SK-N-SH (cell line): Measurements from ENCODE around the gene NT5C1A.

Experiments used
- CTCF ChIP-seq: fragments of 200-600 bp; sonication (generic); IDR thresholded peaks from 2 replicates; pipeline ENCODE4 v1.6.1; 2017; ENCODE audit warnings: antibody characterized with exemption, mild to moderate bottlenecking, moderate library complexity
- ELF1 ChIP-seq: IDR thresholded peaks from 2 replicates; pipeline ENCODE4 v1.4.0; 2012
- EP300 ChIP-seq, 2 experiments: IDR thresholded peaks; 2 replicates each; pipeline versions ENCODE4 v1.4.0 to v1.6.1; 2012; ENCODE audit warnings: borderline replicate concordance in 1 of 2, low read depth in 1 of 2, low read length in 1 of 2
- FOSL2 ChIP-seq: IDR thresholded peaks from 2 replicates; pipeline ENCODE4 v1.4.0; 2012; ENCODE audit warnings: low read depth, mild to moderate bottlenecking, moderate library complexity, borderline replicate concordance
- FOXJ3 ChIP-seq: sonication (generic); formaldehyde crosslinking; IDR thresholded peaks from 2 replicates; pipeline ENCODE4 v1.5.1; 2020; ENCODE audit warnings: mild to moderate bottlenecking, missing genetic modification reagents
- MXI1 ChIP-seq: IDR thresholded peaks from 2 replicates; pipeline ENCODE4 v1.6.1; 2012; ENCODE audit warnings: mild to moderate bottlenecking, low read depth, low read length, improper control_type of control experiment
- NFIC ChIP-seq: IDR thresholded peaks from 2 replicates; pipeline ENCODE4 v1.4.0; 2012; ENCODE audit warnings: borderline replicate concordance
- RAD21 ChIP-seq: IDR thresholded peaks from 2 replicates; pipeline ENCODE4 v1.6.1; 2012; ENCODE audit warnings: mild to moderate bottlenecking, low read length
- RFX5 ChIP-seq: IDR thresholded peaks from 2 replicates; pipeline ENCODE4 v1.6.1; 2012; ENCODE audit warnings: mild to moderate bottlenecking, improper control_type of control experiment, low read length
- SMC3 ChIP-seq: IDR thresholded peaks from 2 replicates; pipeline ENCODE4 v1.6.1; 2012; ENCODE audit warnings: low read depth, low read length, improper control_type of control experiment
- USF2 ChIP-seq: fragments of 150-350 bp; IDR thresholded peaks from 2 replicates; pipeline ENCODE4 v1.6.1; 2017; ENCODE audit warnings: antibody characterized with exemption, low read length, low read depth, borderline replicate concordance
- TF ChIP-seq, protein P1 (sequence below): IDR thresholded peaks from 2 replicates; pipeline ENCODE4 v1.6.1; 2012; ENCODE audit warnings: mild to moderate bottlenecking, low read depth, low read length, moderate library complexity

DNA sequence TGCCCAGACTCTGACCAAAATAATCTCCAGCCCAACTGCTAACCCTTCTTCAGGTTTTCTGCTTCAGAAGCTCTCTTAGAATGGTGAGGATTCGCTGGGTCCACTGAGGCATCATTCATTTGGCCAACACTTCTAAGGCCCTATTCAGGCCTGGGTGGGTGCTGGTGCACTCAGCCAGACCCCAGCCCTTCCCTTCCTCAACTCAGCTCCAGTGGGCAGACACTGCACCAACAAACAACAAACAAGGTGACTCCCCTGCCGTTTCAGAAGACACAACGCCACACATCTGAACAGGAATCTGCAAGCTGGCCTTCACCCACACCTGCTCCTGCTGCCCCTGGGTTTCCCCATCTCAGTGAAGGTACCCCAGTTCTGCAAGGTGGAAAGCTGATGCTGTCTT is 38.5 kb downstream of the NT5C1A start:
- TF ChIP-seq CTCF (no peak), EP300 (IDR thresholded peaks at IDR 0.05; ENCODE audit: borderline replicate concordance in 1 of 2, low read depth in 1 of 2, low read length in 1 of 2) (no peak), RFX5 (no peak), NFIC (no peak), RAD21 (no peak), SMC3 (no peak), USF2 (no peak), ELF1 (no peak), FOXJ3 (CRISPR knock-in tag) (no peak), MXI1 (no peak), FOSL2 (no peak)
- TF ChIP-seq, protein P1, sequence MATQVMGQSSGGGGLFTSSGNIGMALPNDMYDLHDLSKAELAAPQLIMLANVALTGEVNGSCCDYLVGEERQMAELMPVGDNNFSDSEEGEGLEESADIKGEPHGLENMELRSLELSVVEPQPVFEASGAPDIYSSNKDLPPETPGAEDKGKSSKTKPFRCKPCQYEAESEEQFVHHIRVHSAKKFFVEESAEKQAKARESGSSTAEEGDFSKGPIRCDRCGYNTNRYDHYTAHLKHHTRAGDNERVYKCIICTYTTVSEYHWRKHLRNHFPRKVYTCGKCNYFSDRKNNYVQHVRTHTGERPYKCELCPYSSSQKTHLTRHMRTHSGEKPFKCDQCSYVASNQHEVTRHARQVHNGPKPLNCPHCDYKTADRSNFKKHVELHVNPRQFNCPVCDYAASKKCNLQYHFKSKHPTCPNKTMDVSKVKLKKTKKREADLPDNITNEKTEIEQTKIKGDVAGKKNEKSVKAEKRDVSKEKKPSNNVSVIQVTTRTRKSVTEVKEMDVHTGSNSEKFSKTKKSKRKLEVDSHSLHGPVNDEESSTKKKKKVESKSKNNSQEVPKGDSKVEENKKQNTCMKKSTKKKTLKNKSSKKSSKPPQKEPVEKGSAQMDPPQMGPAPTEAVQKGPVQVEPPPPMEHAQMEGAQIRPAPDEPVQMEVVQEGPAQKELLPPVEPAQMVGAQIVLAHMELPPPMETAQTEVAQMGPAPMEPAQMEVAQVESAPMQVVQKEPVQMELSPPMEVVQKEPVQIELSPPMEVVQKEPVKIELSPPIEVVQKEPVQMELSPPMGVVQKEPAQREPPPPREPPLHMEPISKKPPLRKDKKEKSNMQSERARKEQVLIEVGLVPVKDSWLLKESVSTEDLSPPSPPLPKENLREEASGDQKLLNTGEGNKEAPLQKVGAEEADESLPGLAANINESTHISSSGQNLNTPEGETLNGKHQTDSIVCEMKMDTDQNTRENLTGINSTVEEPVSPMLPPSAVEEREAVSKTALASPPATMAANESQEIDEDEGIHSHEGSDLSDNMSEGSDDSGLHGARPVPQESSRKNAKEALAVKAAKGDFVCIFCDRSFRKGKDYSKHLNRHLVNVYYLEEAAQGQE = no peak
